Fibroblast of skin of scalp (primary cell): ENCODE data around the gene MYOM1.
A peak's percentile ranks its signal among the peaks of the same experiment; 100 is the strongest.
"Not testable (repeated sequence)": the region's sequence is repeated elsewhere in the genome, so short reads cannot be mapped to it uniquely, and the experiment has no call there.

Source experiments
- DNase-seq: peaks from one replicate; pipeline ENCODE4 v3.0.0-alpha.2; 2013

Gene MYOM1

DNA sequence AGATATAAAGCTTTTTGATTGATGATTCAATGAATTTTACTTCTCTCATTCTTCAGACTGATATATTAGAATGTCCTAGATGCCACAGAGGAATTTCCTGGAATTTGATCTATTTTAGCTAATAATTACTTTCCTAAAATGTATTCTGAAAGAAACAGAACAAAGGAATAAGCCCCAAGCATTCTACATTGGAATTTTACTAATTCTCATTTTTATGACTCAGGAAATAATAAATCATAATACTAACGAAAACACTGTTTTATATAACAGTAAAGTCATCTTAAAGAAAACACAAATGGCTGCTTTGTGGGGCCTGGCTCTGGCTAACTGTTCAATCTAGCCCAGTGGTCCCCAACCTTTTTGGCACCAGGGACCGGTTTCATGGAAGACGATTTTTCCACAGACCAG is 138.2 kb downstream of the MYOM1 start:
- peak; percentile 49 for DNase-seq

DNA sequence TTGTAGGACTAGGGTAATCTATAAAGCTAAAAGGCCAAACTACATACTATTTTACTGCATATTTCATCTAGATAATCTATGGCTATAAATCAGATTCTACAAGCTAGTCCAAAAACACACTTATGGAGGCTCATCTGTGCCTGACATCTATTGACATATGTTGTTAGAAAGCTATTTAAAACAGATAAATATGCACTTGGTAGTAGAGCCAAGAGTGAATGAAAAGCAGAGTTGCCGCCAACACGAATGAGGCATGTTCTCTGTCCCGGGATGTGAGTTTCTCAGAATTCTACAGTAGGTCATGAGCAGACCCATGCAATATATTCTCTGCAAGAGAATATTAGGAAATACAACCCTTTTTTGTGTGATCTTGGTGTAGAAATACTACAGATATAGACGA is 140.1 kb downstream of the MYOM1 start:
- no peak for DNase-seq

DNA sequence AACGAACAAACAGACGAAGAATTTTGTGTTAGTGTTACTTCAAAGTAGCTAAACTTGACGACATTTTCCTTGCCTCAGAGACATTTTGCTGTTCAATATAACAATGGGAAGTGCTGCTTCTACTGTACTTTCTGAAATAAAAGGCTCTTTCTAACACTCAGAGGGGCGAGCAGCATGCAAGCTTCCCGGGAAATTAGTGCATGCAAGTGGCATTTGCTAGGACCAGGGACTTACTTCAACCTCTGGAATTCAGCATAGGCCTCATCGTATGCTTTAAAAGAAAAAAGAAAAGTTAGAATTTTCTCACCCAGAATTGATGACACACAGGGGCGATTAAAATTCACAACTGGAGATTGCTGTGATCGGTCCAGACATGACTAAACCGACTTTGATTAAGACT is 144.3 kb downstream of the MYOM1 start:
- DNase-seq, result peak; percentile 41

DNA sequence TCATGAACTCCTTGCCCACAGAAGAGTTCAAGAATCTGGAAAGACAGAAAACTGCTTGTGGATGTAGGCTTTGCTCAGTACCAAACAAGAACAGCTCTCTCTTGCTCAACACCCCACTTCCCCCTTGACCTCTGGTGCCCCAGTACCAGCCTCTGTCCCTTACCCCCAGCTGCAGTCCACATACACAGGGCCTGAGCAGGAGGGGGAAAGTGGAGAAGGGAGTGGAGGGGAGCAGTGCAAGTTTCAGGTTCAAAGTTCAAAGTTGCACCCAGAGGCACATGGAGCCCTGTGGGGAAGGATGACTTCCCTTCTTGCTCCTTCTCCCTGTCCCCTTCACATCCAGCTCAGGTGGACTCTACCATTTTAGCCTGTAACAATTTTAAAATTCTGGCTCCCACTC is 145.7 kb downstream of the MYOM1 start:
- no peak for DNase-seq

DNA sequence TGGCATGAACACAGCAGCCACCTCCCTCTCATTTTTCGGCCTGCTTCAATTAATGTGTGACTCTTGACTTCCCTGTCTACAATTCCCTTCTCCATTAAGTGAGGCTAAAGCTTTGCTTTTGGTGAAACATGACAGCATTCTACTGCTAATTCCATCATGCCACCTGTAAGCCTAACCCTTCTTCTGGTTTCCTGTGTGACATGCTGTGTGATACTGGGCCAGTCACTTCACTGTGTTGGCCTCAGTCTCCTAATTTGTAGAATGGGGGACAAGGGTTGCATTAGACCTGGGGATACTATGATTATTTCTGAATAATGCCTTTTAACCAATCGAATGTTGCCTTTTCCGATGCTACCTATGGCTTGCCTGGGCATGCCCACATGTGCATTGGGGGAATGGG is 146.4 kb downstream of the MYOM1 start:
- DNase-seq, result not testable (repeated sequence)

- no peak for DNase-seq
These were observed 148.1 kb downstream of the MYOM1 start for GRCh38 chr18:3071676-3072075.

DNA sequence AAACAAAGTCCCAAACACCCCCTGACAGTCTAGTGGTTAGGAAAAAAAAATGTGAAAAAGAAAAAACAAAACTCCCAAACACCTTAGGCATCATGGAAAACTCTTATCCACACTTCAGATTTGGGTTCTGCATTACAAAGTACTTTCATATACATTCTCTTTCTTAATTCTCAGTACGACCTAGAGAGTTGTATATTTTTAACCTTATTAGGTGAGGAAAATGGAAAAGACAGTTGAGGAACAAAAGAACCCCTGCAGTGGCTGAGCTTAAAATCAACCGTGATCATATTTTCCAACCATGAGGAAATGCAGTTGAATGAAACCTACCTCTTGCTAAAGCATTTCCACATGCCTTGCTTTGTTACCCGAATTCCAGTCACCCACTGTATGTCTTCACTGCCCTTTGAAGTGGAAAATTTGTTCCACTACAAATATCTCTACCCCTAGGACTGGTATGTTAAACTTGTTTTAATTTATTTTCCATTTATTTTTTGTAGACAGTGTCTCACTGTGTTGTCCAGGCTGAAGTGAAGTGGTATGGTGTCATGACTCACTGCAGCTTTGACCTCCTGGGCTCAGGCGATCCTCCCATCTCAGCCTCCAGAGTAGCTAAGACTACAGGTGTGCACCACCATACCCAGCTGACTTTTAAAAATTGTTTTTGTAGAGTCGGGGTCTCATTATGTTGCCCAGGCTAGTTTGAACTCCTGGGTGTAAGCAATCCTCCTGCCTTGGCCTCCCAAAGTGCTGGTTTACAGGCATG is 149.9 kb downstream of the MYOM1 start:
- DNase-seq, result no peak

- no peak for DNase-seq
These were observed 152.0 kb downstream of the MYOM1 start for GRCh38 chr18:3067722-3068121.

GRCh38 chr18:3067165-3067661 is 152.6 kb downstream of the MYOM1 start:
- no peak for DNase-seq

DNA sequence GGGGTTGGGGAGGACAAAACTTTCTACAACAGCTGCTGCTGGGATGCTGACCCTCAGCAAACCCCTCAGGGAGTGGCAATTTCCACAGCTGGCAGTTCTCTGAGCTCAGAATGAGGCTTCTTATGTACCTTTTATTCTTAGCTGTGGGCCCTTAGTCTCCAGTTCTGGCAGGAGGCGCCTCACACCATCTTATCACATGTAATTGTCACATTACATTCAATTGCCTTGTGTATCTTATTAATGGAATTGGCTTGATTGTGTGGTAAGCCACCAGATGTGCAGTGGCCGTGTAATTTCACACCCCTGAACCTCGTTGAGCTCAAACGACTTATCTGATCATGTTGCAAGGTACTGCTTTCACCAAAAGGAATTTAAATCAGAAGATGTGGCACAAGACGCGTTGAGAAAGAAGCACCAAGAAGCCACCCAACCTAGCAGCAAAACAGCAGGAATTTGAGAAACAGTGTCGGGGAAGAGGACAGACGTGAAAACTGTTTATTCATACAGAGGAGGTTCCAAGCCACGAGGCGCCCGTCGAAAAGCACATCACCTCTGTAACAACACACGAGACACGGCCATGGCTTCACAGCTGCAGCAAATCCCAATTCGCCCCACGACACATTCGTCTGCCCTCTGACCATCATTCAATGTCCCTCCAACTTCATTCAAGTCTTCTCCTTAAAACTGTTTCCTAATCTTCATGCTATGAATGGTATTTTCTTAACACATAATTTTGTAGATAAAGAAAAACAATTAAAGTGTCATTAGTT is 153.2 kb downstream of the MYOM1 start:
- DNase-seq, result no peak

- DNase-seq, result not testable (repeated sequence)
These were observed 156.0 kb downstream of the MYOM1 start for GRCh38 chr18:3063766-3064165.

GRCh38 chr18:3062798-3063680 is 156.7 kb downstream of the MYOM1 start:
- peak; percentile 34 for DNase-seq

GRCh38 chr18:3061581-3062312 is 158.0 kb downstream of the MYOM1 start:
- no peak for DNase-seq

- no peak for DNase-seq
These were observed 158.8 kb downstream of the MYOM1 start for GRCh38 chr18:3060667-3061580.

GRCh38 chr18:3059272-3059671 is 160.5 kb downstream of the MYOM1 start:
- no peak for DNase-seq

- DNase-seq, result no peak
These were observed 161.2 kb downstream of the MYOM1 start for GRCh38 chr18:3058328-3059191.

DNA sequence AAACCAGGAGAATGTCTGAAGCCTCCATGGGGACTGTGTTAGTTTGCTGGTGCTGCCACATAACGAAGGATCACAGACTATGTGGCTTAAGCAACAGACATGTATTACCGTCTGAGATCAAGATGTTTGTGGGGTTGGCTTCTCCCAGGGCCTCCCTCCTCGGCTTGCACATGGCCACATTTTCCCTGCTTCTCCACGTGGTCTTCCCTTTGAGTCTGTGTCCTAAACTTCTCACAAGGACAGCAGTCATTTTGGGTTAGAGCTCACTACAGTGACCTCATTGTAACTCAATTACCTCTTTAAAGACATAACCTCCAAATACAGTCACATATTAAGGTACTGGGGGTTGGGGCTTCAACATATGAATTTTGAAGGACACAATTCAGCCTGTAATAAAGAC is 162.2 kb downstream of the MYOM1 start:
- DNase-seq, result no peak

DNA sequence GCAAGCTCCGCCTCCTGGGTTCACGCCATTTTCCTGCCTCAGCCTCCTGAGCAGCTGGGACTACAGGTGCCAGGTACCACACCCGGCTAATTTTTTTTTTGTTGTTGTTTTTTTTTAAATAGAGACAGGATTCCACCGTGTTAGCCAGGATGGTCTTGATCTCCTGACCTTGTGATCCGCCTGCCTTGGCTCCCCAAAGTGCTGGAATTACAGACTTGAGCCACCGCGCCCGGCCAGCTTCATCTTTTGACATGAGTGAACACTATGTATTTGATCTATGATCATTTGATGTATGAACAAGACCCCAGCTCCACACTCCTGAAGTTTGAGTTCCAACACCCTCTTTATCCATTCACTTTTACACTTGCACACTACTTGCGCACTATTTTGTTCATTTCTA is 163.5 kb downstream of the MYOM1 start:
- DNase-seq, result no peak

DNA sequence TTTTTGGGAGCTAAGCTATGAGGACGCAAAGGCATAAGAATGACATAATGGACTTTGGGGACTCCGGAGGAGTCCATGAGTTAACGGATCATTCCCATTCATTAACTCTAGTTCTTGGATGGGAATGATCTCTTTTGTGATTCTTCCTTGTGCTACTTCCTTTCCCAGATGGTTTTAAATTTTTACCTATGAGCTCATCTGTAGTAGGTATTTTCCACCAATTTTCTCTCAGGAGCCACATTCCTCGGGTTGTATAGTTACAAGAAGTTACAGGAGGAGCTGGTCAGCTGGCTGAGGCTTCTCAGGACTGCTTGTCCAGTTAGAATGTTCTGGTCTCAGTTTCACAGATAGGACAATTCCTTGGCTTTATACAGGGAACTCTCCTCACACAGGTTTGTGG is 164.0 kb downstream of the MYOM1 start:
- DNase-seq, result no peak

DNA sequence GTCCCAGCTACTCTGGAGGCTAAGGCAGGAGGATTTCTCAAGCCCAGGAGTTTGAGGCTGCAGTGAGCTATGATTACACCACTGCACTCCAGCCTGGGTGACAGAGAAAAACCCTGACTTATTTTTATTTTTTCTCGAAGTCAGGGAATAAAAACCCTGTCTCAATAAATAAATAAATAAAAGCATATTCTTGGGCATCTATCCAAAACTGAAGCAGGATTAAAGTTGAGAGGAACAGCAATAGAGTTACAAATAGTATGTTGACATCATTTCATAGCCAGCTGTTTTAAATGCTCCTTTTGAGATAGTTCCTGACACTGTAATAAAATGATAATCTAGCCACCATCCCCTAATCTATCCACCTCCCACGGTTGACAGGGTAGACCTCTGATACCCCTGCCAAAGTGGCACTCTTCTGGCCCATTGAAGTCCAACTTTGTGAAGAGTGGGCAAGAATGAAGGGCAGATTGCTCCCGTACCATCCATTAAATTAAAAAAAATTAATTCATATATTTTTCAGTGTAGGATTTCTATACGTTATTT is 164.5 kb downstream of the MYOM1 start:
- no peak for DNase-seq
